Neuronal stem cell (in vitro differentiated cells): ENCODE results near the gene PARD3.

Experiments used
- DNase-seq: peaks from one replicate; pipeline ENCODE4 v3.0.0-alpha.2; 2013; ENCODE audit warnings: low spot score
- H2AFZ ChIP-seq: one replicate; pipeline ENCODE4 v1.6.1; 2013; ENCODE audit warnings: mild to moderate bottlenecking, low read length, inconsistent platforms
- H2AK5ac ChIP-seq: 2 replicates; pipeline ENCODE4 v1.6.1; 2013; ENCODE audit warnings: low read depth, mild to moderate bottlenecking, inconsistent platforms, low read length, moderate library complexity, mixed read lengths
- H2BK120ac ChIP-seq: 2 replicates; pipeline ENCODE4 v1.6.1; 2013; ENCODE audit warnings: low read depth, mild to moderate bottlenecking, inconsistent platforms, low read length, moderate library complexity, mixed read lengths
- H2BK12ac ChIP-seq: one replicate; pipeline ENCODE4 v1.6.1; 2013; ENCODE audit warnings: low read length, inconsistent platforms
- H2BK15ac ChIP-seq: 2 replicates; pipeline ENCODE4 v1.6.1; 2013; ENCODE audit warnings: mild to moderate bottlenecking, low read length, inconsistent platforms, mixed read lengths
- H2BK5ac ChIP-seq: one replicate; pipeline ENCODE4 v1.6.1; 2013; ENCODE audit warnings: inconsistent platforms, mild to moderate bottlenecking, low read length, moderate library complexity
- H3K14ac ChIP-seq: one replicate; pipeline ENCODE4 v1.6.1; 2013; ENCODE audit warnings: low read length, inconsistent platforms
- H3K18ac ChIP-seq: 2 replicates; pipeline ENCODE4 v1.6.1; 2013; ENCODE audit warnings: low read length, inconsistent platforms
- H3K23ac ChIP-seq: 2 replicates; pipeline ENCODE4 v1.6.1; 2013; ENCODE audit warnings: low read depth, mild to moderate bottlenecking, mixed read lengths, low read length, inconsistent platforms; ENCODE audit not compliant: poor library complexity
- H3K27ac ChIP-seq: replicated peaks from 3 replicates; pipeline ENCODE4 v1.5.1; 2013; ENCODE audit warnings: low read length, inconsistent platforms
- H3K27me3 ChIP-seq, 3 experiments: 2 replicates each; pipeline ENCODE4 v1.6.1; 2013; ENCODE audit warnings: low read length in 3 of 3, mild to moderate bottlenecking in 2 of 3, inconsistent platforms in 1 of 3, low read depth in 1 of 3, mixed read lengths in 1 of 3, moderate library complexity in 1 of 3; ENCODE audit not compliant: control insufficient read depth in 3 of 3, insufficient read depth in 3 of 3
- H3K36me3 ChIP-seq, 2 donors: replicated peaks in 1 of 2; 2 replicates each; pipeline ENCODE4 v1.6.1; 2013; ENCODE audit warnings: low read length in 2 of 2; ENCODE audit not compliant: control insufficient read depth in 2 of 2, insufficient read depth in 2 of 2
- H3K4ac ChIP-seq: 2 replicates; pipeline ENCODE4 v1.6.1; 2013; ENCODE audit warnings: inconsistent platforms, mild to moderate bottlenecking, low read length, moderate library complexity
- H3K4me1 ChIP-seq, 2 donors: 1 replicate in 1 of 2; 2 replicates in 1 of 2; pipeline ENCODE4 v1.6.1; 2013; ENCODE audit warnings: low read length in 2 of 2, low read depth in 1 of 2; ENCODE audit not compliant: control insufficient read depth in 2 of 2, insufficient read depth in 1 of 2
- H3K4me2 ChIP-seq: one replicate; pipeline ENCODE4 v1.6.1; 2013; ENCODE audit warnings: mild to moderate bottlenecking, low read length, inconsistent platforms; ENCODE audit not compliant: insufficient read depth, poor library complexity, severe bottlenecking
- H3K4me3 ChIP-seq, 2 donors: 2 replicates each; pipeline ENCODE4 v1.5.1; 2013; ENCODE audit warnings: low read length in 2 of 2, mild to moderate bottlenecking in 2 of 2, inconsistent platforms in 1 of 2, moderate library complexity in 1 of 2
- H3K79me1 ChIP-seq: one replicate; pipeline ENCODE4 v1.6.1; 2013; ENCODE audit warnings: low read depth, mild to moderate bottlenecking, inconsistent platforms, low read length, moderate library complexity
- H3K9ac ChIP-seq: one replicate; pipeline ENCODE4 v1.6.1; 2013; ENCODE audit warnings: mild to moderate bottlenecking, low read depth, low read length, inconsistent platforms; ENCODE audit not compliant: poor library complexity
- H3K9me3 ChIP-seq, 2 donors: replicated peaks in 1 of 2; 2 replicates each; pipeline versions ENCODE3 to v1.6.1; 2013; ENCODE audit warnings: low read length in 2 of 2, mild to moderate bottlenecking in 2 of 2, inconsistent platforms in 1 of 2, low read depth in 1 of 2, mixed read lengths in 1 of 2, moderate library complexity in 1 of 2; ENCODE audit not compliant: control insufficient read depth in 2 of 2, insufficient read depth in 1 of 2
- H4K8ac ChIP-seq: one replicate; pipeline ENCODE4 v1.6.1; 2013; ENCODE audit warnings: low read depth, mild to moderate bottlenecking, inconsistent platforms, low read length, moderate library complexity
- H4K91ac ChIP-seq: one replicate; pipeline ENCODE4 v1.6.1; 2013; ENCODE audit warnings: low read length, low read depth, mild to moderate bottlenecking, inconsistent platforms; ENCODE audit not compliant: poor library complexity
- WGBS, 2 donors: extraction: QIAGEN DNeasy Blood & Tissue Kit; methylation state at CpG; one replicate each; pipeline ENCODE4 v1.1.7; 2013; ENCODE audit warnings: missing lambda C conversion rate in 2 of 2, mixed read lengths in 1 of 2; ENCODE audit not compliant: insufficient read length in 2 of 2, insufficient replicate concordance in 1 of 2; ENCODE audit errors: extremely low coverage in 2 of 2; 5-methylcytosine and 5-hydroxymethylcytosine counted together

Gene PARD3

GRCh38 chr10:34171957-34172527 is 643.1 kb downstream of the PARD3 start:
- Histone ChIP-seq H2BK15ac (no peak overlapping the region), H2AK5ac (no peak overlapping the region), H3K23ac (no peak overlapping the region), H3K18ac (no peak overlapping the region), H4K8ac (no peak overlapping the region), H2AFZ (no peak overlapping the region), H3K4ac (no peak overlapping the region), H3K14ac (no peak overlapping the region), H3K27me3 (no peaks in the 10 kb centered on the region), H3K4me1 (peaks cover 3% of the 10 kb centered on the region in 2 donors), H3K27ac (no peak overlapping the region), H4K91ac (no peak overlapping the region), H3K79me1 (no peaks in the 10 kb centered on the region), H3K4me3 (no peak overlapping the region), H3K9me3 (peaks cover 0 to 2% of the 10 kb centered on the region in 2 donors), H3K36me3 (no peaks in the 10 kb centered on the region), H3K4me2 (no peak overlapping the region), H3K9ac (no peak overlapping the region), H2BK12ac (no peak overlapping the region), H2BK5ac (no peak overlapping the region), H2BK120ac (no peak overlapping the region)
- DNase-seq, result no peak
- no CpG with 5 or more reads among the region's 4 CpGs for WGBS, 2 donors

DNA sequence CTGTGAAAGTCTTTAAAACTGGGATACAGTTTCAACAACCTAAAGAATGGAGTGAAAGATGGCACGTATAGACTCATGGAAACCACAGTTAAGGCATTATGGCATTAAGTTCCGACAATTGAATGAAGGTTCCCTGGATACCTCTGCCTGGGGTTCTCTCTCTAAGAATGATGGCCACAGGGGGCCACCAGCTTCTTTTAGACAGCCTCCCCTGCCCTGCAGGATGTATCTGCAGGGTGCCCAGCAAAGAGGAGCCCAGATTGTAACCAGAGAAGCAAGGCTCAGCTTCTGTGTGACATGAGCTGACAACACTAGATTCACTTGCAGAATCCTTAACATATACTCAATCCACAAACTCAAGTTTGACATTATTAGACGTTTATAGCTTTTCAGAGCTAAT is 645.4 kb downstream of the PARD3 start:
- WGBS, 2 donors, result no CpG with 5 or more reads among the region's 3 CpGs
- H3K79me1 ChIP-seq, result no peaks in the 10 kb centered on the region
- H3K27ac ChIP-seq, result no peak overlapping the region
- H4K91ac ChIP-seq, result no peak overlapping the region
- no peak overlapping the region for H2AK5ac ChIP-seq
- H2AFZ ChIP-seq, result no peak overlapping the region
- peaks cover 0 to 2% of the 10 kb centered on the region in 2 donors for H3K9me3 ChIP-seq
- H3K4me3 ChIP-seq, result no peak overlapping the region
- H2BK120ac ChIP-seq, result no peak overlapping the region
- H3K18ac ChIP-seq, result no peak overlapping the region
- H2BK15ac ChIP-seq, result no peak overlapping the region
- no peak overlapping the region for H3K9ac ChIP-seq
- H3K36me3 ChIP-seq, result no peaks in the 10 kb centered on the region
- H3K14ac ChIP-seq, result no peak overlapping the region
- no peak overlapping the region for H2BK12ac ChIP-seq
- H2BK5ac ChIP-seq, result no peak overlapping the region
- no peak overlapping the region for H3K4me2 ChIP-seq
- H3K4ac ChIP-seq, result no peak overlapping the region
- H4K8ac ChIP-seq, result no peak overlapping the region
- no peaks in the 10 kb centered on the region for H3K4me1 ChIP-seq
- DNase-seq, result no peak
- no peaks in the 10 kb centered on the region for H3K27me3 ChIP-seq
- H3K23ac ChIP-seq, result no peak overlapping the region

DNA sequence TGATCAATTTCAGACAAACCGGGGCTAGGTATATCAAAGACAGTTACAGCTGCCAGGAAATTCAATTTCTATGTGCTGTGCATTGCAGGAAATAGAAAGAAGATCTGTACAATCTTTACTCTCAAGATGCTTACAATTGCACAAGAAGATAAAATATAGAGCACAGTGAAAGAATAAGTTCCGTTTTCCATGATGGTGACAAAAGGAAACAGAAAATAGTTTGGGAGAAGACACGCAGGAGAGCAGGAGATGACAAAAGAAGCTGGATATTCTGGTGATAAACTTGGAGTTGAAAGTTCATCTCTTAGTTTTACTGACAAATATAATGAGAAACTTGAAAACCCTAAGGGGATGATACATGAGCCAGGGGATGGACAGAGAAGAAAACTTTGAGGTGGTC is 646.0 kb downstream of the PARD3 start:
- H3K27ac ChIP-seq, result no peak overlapping the region
- H3K36me3 ChIP-seq, result no peaks in the 10 kb centered on the region
- DNase-seq, result no peak
- H3K9ac ChIP-seq, result no peak overlapping the region
- no peak overlapping the region for H3K23ac ChIP-seq
- H3K14ac ChIP-seq, result no peak overlapping the region
- no peak overlapping the region for H3K4me2 ChIP-seq
- H2BK5ac ChIP-seq, result no peak overlapping the region
- H2AFZ ChIP-seq, result no peak overlapping the region
- no peak overlapping the region for H2BK15ac ChIP-seq
- no peaks in the 10 kb centered on the region for H3K79me1 ChIP-seq
- H3K4me3 ChIP-seq, result no peak overlapping the region
- H3K9me3 ChIP-seq, result peaks cover 0 to 2% of the 10 kb centered on the region in 2 donors
- H3K27me3 ChIP-seq, result no peaks in the 10 kb centered on the region
- H3K4me1 ChIP-seq, result no peaks in the 10 kb centered on the region
- H4K8ac ChIP-seq, result no peak overlapping the region
- H3K4ac ChIP-seq, result no peak overlapping the region
- WGBS, 2 donors, result no CpG with 5 or more reads among the region's 3 CpGs
- no peak overlapping the region for H2BK12ac ChIP-seq
- no peak overlapping the region for H4K91ac ChIP-seq
- H3K18ac ChIP-seq, result no peak overlapping the region
- no peak overlapping the region for H2AK5ac ChIP-seq
- no peak overlapping the region for H2BK120ac ChIP-seq

- H2BK15ac ChIP-seq, result no peak overlapping the region
Observed at GRCh38 chr10:34168439-34168838, 646.7 kb downstream of the PARD3 start.

More at GRCh38 chr10:34168439-34168838, 646.7 kb downstream of the PARD3 start:
- no peaks in the 10 kb centered on the region for H3K27me3 ChIP-seq
- H3K79me1 ChIP-seq, result no peaks in the 10 kb centered on the region
- H3K23ac ChIP-seq, result no peak overlapping the region
- no peak overlapping the region for H3K14ac ChIP-seq
- no peak overlapping the region for H3K4ac ChIP-seq
- H3K4me2 ChIP-seq, result no peak overlapping the region
- WGBS, 2 donors, result no CpG with 5 or more reads among the region's 4 CpGs
- no peak overlapping the region for H4K91ac ChIP-seq
- H2AFZ ChIP-seq, result no peak overlapping the region
- H2BK12ac ChIP-seq, result no peak overlapping the region
- H3K9ac ChIP-seq, result no peak overlapping the region
- H4K8ac ChIP-seq, result no peak overlapping the region
- no peaks in the 10 kb centered on the region for H3K36me3 ChIP-seq
- H3K18ac ChIP-seq, result no peak overlapping the region
- H3K4me1 ChIP-seq, result no peaks in the 10 kb centered on the region
- H2BK120ac ChIP-seq, result no peak overlapping the region
- H2BK5ac ChIP-seq, result no peak overlapping the region
- no peak for DNase-seq
- no peak overlapping the region for H3K27ac ChIP-seq
- peaks cover 0 to 2% of the 10 kb centered on the region in 2 donors for H3K9me3 ChIP-seq
- no peak overlapping the region for H3K4me3 ChIP-seq
- no peak overlapping the region for H2AK5ac ChIP-seq
